ENCODE measurements around the gene PF4V1. TPM values are rescaled to one million over a fixed set of nuclear protein-coding genes. Genes with fewer than 3 reads are reported as not detected.

The PF4V1 gene
- total and polyA plus RNA-seq, 9 of the 15 experiments (the other 6 are each of a cell fraction or from before 2014, with no cell fraction given), result not detected

- TF ChIP-seq LCOR (CRISPR knock-in tag; IDR thresholded peaks at IDR 0.05) (peak; percentile 99), CAMTA2 (CRISPR knock-in tag; conservative IDR thresholded peaks at IDR 0.05) (no peak), TAL1 (IDR thresholded peaks at IDR 0.05) (peak; percentile 94), NFATC3 (IDR thresholded peaks at IDR 0.05) (peak; percentile 17; the same call in 1 of the 2 replicates), MTA1 (IDR thresholded peaks at IDR 0.05; ENCODE audit: borderline replicate concordance) (peak; percentile 64; the same call in 1 of the 2 replicates), NCOR1 (IDR thresholded peaks at IDR 0.05) (peak; percentile 93), PBX2 (CRISPR knock-in tag; IDR thresholded peaks at IDR 0.05; ENCODE audit: low read depth) (no peak), PBX2 (tag; conservative IDR thresholded peaks at IDR 0.05; ENCODE audit: low read depth) (peak; percentile 64), VEZF1 (CRISPR knock-in tag; IDR thresholded peaks at IDR 0.05) (peak; percentile 51), POU5F1 (IDR thresholded peaks at IDR 0.05; ENCODE audit: borderline replicate concordance, low read depth, low read length, partially characterized antibody) (no peak), HDAC2 (IDR thresholded peaks at IDR 0.05) (peak; percentile 95), ARID1B (IDR thresholded peaks at IDR 0.05) (peak; percentile 98), STAT5A (IDR thresholded peaks at IDR 0.05; ENCODE audit: borderline replicate concordance, low read length) (peak; percentile 88), KHSRP (IDR thresholded peaks at IDR 0.05) (peak; percentile 33; the same call in 1 of the 2 replicates), KDM4B (IDR thresholded peaks at IDR 0.05; ENCODE audit: borderline replicate concordance in 2 of 2, low read depth in 1 of 2) (no peak), DIDO1 (tag; IDR thresholded peaks at IDR 0.05; ENCODE audit: low read depth) (0 out of 2 replicates have a peak, but pooled peaks have one; percentile 54), SMARCC2 (IDR thresholded peaks at IDR 0.05; ENCODE audit: low read depth) (peak; percentile 95), ZNF197 (CRISPR knock-in tag; IDR thresholded peaks at IDR 0.05; ENCODE audit: low read depth) (peak; percentile 79), MEF2D (tag; conservative IDR thresholded peaks at IDR 0.05; ENCODE audit: low read depth) (0 out of 2 replicates have a peak, but pooled peaks have one; percentile 47), PML (IDR thresholded peaks at IDR 0.05; ENCODE audit: low read length) (peak; percentile 88), NFE2 (IDR thresholded peaks at IDR 0.05; ENCODE audit: low read depth) (peak; percentile 96), EHMT2 (IDR thresholded peaks at IDR 0.05) (peak; percentile 78; the same call in 1 of the 2 replicates), HSF4 (CRISPR knock-in tag; IDR thresholded peaks at IDR 0.05; ENCODE audit: borderline replicate concordance) (no peak), C11orf30 (IDR thresholded peaks at IDR 0.05; ENCODE audit: low read depth) (peak; percentile 99), ADNP (tag; IDR thresholded peaks at IDR 0.05) (peak; percentile 32; the same call in 1 of the 2 replicates), ZNF316 (IDR thresholded peaks at IDR 0.05) (peak; percentile 99), ZNF133 (CRISPR knock-in tag; IDR thresholded peaks at IDR 0.05) (no peak), BHLHE40 (IDR thresholded peaks at IDR 0.05; ENCODE audit: low read length) (peak; percentile 19; the same call in 1 of the 2 replicates), LEF1 (IDR thresholded peaks at IDR 0.05) (peak; percentile 92), ESRRA (IDR thresholded peaks at IDR 0.05; ENCODE audit: borderline replicate concordance, low read depth) (peak; percentile 71)
Observed at GRCh38 chr4:73832651-73833237, 20.4 kb upstream of the PF4V1 start (continued).
